ENCODE results near the gene TAC4. TPM values are rescaled to one million over a fixed set of nuclear protein-coding genes. Genes with fewer than 3 reads are reported as not detected.

Gene TAC4
- total and polyA plus RNA-seq, 2 experiments from 2014 or later: not detected

DNA sequence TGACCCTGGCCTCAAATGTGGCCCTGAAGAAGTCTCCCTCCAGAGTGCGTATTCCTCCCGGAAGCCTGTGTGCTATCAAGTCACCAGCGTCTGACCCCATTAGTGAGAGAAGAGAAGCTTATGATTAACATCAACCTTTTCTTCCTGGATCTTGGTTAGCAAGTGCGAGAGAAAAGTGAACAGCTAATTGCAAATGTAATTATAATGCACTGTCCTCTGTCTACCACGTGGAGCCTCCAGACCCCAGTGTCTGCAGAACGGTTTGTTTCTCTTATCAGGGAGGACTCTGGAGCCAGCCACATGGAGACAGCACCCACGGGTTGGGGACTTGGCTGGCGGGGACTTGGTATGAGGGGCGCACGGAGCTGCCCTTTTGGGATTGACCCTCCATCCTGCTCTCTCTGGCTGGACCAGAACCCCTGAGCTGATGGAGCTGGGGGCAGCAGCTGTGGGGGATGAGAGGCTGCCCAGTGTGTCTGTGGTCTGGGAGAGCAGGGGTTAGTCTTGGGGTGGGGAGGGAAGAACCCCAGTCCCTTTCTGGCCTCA is 5.7 kb upstream of the TAC4 start:
- Histone ChIP-seq H3F3A (ENCODE audit: insufficient read depth) (peaks cover 18% of the 10 kb centered on the region), H2AFZ (no peak overlapping the region), H3K9me2 (ENCODE audit: insufficient read depth) (no peaks in the 10 kb centered on the region), H3K79me2 (ENCODE audit: insufficient read depth) (no peaks in the 10 kb centered on the region), H3K9me3 (ENCODE audit: low read depth) (no peaks in the 10 kb centered on the region), H3K36me3 (ENCODE audit: low read depth) (no peaks in the 10 kb centered on the region), H3K4me1 (ENCODE audit: insufficient read depth) (no peaks in the 10 kb centered on the region), H3K27me3 (replicated peaks; ENCODE audit: insufficient read depth) (no peaks in the 10 kb centered on the region), H3K4me3 (no peak overlapping the region), H3K9ac (no peak overlapping the region), H3K4me2 (ENCODE audit: unreplicated experiment) (no peak overlapping the region), H3K27ac (no peak overlapping the region), H4K20me1 (ENCODE audit: insufficient read depth) (no peaks in the 10 kb centered on the region)
- 70 to 73% methylated on average over 10 of the region's 10 CpGs for WGBS, 2 experiments (ENCODE audit: low coverage in 1 of 2, low lambda C conversion rate in 2 of 2, missing lambda C conversion rate in 2 of 2)
- no peak for TF ChIP-seq EZH2 (IDR thresholded peaks at IDR 0.05; ENCODE audit: insufficient read depth, poor library complexity, severe bottlenecking)
- no peak for TF ChIP-seq EZH2phosphoT487 (IDR thresholded peaks at IDR 0.05; ENCODE audit: insufficient read depth, low read depth)
- in situ Hi-C loops (cut with MboI): loop anchor here (10.0 kb wide), 1 partner anchor 289 kb away; no protein-coding TSS in a partner anchor
- no peak for DNase-seq

DNA sequence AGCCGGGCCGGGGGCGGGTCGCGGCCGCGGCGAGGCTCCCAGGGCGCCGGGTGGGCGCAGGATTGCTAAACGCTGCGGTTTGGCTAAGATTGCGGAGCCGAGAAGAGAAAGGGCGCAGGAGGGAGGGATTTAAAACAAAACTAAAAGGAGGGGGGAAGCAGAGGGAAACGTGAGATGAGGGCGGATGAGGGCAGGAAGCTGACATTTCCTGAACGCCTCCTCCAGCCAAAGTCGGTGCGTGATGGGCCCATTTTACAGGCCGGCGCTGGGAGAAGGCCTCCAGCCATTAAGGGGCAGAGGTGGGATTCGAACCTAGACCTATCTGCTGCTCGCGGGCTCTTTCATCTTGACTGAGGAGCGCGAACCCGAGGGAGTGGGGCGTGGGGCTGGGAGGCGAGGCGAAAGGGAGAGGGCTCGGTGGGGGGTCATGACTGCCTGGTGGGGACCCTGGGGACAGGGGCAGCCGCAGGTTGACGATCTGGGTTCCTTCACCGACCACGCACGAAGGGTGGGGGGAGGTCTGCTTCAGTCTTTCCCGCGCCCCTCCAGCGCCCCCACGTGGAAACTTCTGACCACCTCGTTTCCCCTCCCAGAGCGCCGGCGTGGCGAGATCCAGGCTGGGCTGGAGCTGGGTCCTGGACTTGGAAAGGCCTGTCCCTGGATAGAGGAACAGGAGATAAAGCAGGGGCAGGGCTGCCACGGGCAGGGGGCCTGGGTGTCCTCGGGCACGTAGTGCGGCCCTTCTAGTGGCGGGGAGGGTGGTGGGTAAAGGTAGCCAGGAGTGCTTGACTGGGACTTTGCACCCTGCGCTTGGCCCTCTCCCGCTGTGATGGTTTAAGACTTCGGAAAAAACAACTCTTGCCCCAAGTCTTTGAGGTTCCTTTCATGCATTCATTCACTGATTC is 3.8 kb upstream of the TAC4 start:
- H3K9ac ChIP-seq: peak overlapping the region; percentile 64
- H3K9me2 ChIP-seq (ENCODE audit: insufficient read depth): no peaks in the 10 kb centered on the region
- H3K4me2 ChIP-seq (ENCODE audit: unreplicated experiment): peak overlapping the region; percentile 46
- H3K79me2 ChIP-seq (ENCODE audit: insufficient read depth): no peaks in the 10 kb centered on the region
- H3K27me3 ChIP-seq (replicated peaks; ENCODE audit: insufficient read depth): no peaks in the 10 kb centered on the region
- H3K27ac ChIP-seq: no peak overlapping the region
- WGBS, 2 experiments (ENCODE audit: low coverage in 1 of 2, low lambda C conversion rate in 2 of 2, missing lambda C conversion rate in 2 of 2): 7 to 16% methylated on average over 30 to 55 of the region's 55 CpGs
- in situ Hi-C loops (cut with MboI): loop anchor here (10.0 kb wide), 1 partner anchor 287 kb away; no protein-coding TSS in a partner anchor
- H4K20me1 ChIP-seq (ENCODE audit: insufficient read depth): no peaks in the 10 kb centered on the region
- peak; percentile 83 for DNase-seq
- H2AFZ ChIP-seq: peak overlapping the region; percentile 80
- H3K9me3 ChIP-seq (ENCODE audit: low read depth): no peaks in the 10 kb centered on the region
- TF ChIP-seq EZH2phosphoT487 (IDR thresholded peaks at IDR 0.05; ENCODE audit: insufficient read depth, low read depth) (no peak), EZH2 (IDR thresholded peaks at IDR 0.05; ENCODE audit: insufficient read depth, poor library complexity, severe bottlenecking) (no peak)
- peaks cover 19% of the 10 kb centered on the region for H3F3A ChIP-seq (ENCODE audit: insufficient read depth)
- no peaks in the 10 kb centered on the region for H3K4me1 ChIP-seq (ENCODE audit: insufficient read depth)
- no peaks in the 10 kb centered on the region for H3K36me3 ChIP-seq (ENCODE audit: low read depth)
- peak overlapping the region; percentile 74 for H3K4me3 ChIP-seq

DNA sequence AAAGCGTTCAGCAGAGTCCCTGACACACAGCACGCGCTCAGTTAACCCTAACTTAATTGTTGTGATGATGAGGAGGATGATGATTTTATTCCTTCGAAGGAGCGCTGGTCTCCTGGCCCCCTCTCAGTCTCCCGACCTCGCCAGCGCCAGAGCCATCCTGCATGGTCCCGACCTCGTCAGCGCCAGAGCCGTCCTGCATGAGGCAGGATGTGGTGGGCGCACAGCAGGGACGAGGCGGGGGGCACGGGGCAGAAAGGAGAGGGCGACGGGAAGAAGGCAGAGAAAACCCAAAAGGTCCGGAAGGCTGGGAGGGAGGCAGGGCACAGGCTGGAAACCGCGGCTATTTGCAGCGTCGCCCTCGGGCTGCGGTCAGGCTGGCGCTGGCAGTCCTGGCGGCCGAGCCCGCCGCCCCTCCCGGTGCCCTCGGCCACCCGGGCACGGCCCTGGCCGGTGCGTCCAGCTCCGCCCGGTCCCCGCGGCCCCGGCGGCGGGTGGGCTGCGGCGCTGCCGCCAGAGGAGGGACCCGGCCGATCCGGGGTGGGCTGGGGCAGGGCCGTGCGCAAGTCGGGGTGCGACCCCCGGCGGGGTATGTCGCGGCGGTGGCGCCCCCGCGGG is 3.0 kb upstream of the TAC4 start:
- Histone ChIP-seq H3K9ac (peak overlapping the region; percentile 64), H3K9me3 (ENCODE audit: low read depth) (no peaks in the 10 kb centered on the region), H3K79me2 (ENCODE audit: insufficient read depth) (no peaks in the 10 kb centered on the region), H4K20me1 (ENCODE audit: insufficient read depth) (no peaks in the 10 kb centered on the region), H3F3A (ENCODE audit: insufficient read depth) (peaks cover 19% of the 10 kb centered on the region), H3K27me3 (replicated peaks; ENCODE audit: insufficient read depth) (no peaks in the 10 kb centered on the region), H3K36me3 (ENCODE audit: low read depth) (no peaks in the 10 kb centered on the region), H3K4me2 (ENCODE audit: unreplicated experiment) (peak overlapping the region; percentile 46), H3K4me3 (peak overlapping the region; percentile 74), H3K4me1 (ENCODE audit: insufficient read depth) (no peaks in the 10 kb centered on the region), H3K9me2 (ENCODE audit: insufficient read depth) (no peaks in the 10 kb centered on the region), H2AFZ (peak overlapping the region; percentile 80), H3K27ac (no peak overlapping the region)
- in situ Hi-C loops (cut with MboI): loop anchor here (10.0 kb wide), 1 partner anchor 286 kb away; no protein-coding TSS in a partner anchor
- no peak for TF ChIP-seq EZH2 (IDR thresholded peaks at IDR 0.05; ENCODE audit: insufficient read depth, poor library complexity, severe bottlenecking)
- no peak for TF ChIP-seq EZH2phosphoT487 (IDR thresholded peaks at IDR 0.05; ENCODE audit: insufficient read depth, low read depth)
- peak; percentile 65 for DNase-seq
- 6% methylated on average over 26 to 34 of the region's 61 CpGs for WGBS, 2 experiments (ENCODE audit: low coverage in 1 of 2, low lambda C conversion rate in 2 of 2, missing lambda C conversion rate in 2 of 2)

DNA sequence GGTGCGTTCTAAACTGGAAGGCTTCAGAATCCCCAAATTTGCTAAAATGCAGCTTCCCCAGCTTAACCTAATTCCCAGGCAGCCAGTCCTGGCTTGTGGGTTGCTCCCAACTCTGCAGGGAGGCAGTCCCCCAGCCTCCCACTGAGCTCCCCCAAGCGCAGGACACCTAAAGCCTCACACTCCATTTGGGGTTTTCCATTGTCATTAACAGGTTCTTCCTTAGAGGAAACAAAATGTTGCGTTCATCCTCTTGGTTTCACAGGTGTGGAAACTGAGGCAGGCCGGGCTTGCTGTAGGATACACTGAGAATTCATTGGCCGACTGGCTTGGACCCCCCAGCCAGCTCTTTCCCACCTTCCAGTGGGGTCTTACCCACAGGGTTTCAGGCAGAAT is 2.3 kb upstream of the TAC4 start:
- Histone ChIP-seq H3K9ac (no peak overlapping the region), H3K36me3 (ENCODE audit: low read depth) (no peaks in the 10 kb centered on the region), H3K9me3 (ENCODE audit: low read depth) (no peaks in the 10 kb centered on the region), H3F3A (ENCODE audit: insufficient read depth) (peaks cover 19% of the 10 kb centered on the region), H4K20me1 (ENCODE audit: insufficient read depth) (no peaks in the 10 kb centered on the region), H3K9me2 (ENCODE audit: insufficient read depth) (no peaks in the 10 kb centered on the region), H3K79me2 (ENCODE audit: insufficient read depth) (no peaks in the 10 kb centered on the region), H3K27me3 (replicated peaks; ENCODE audit: insufficient read depth) (no peaks in the 10 kb centered on the region), H3K4me2 (ENCODE audit: unreplicated experiment) (peak overlapping the region; percentile 46), H3K4me1 (ENCODE audit: insufficient read depth) (peaks cover 1% of the 10 kb centered on the region; the same call in 1 of the 2 replicates), H3K4me3 (no peak overlapping the region), H2AFZ (peak overlapping the region; percentile 74), H3K27ac (no peak overlapping the region)
- TF ChIP-seq EZH2phosphoT487 (IDR thresholded peaks at IDR 0.05; ENCODE audit: insufficient read depth, low read depth): no peak
- TF ChIP-seq EZH2 (IDR thresholded peaks at IDR 0.05; ENCODE audit: insufficient read depth, poor library complexity, severe bottlenecking): no peak
- 94% methylated on average over 4 to 5 of the region's 5 CpGs for WGBS, 2 experiments (ENCODE audit: low coverage in 1 of 2, low lambda C conversion rate in 2 of 2, missing lambda C conversion rate in 2 of 2)
- in situ Hi-C loops (cut with MboI): loop anchor here (10.0 kb wide), 1 partner anchor 285 kb away; no protein-coding TSS in a partner anchor
- DNase-seq: no peak
